GM19397 (cell line): Measurements from ENCODE around the gene CLDN14.

Experiments used
- ATAC-seq: cut with Tn5 transposase; IDR thresholded peaks from one replicate; pipeline ENCODE4 v1.9.1; 2021; ENCODE audit warnings: mild to moderate bottlenecking, moderate library complexity; ENCODE audit not compliant: unreplicated experiment

The CLDN14 gene

DNA sequence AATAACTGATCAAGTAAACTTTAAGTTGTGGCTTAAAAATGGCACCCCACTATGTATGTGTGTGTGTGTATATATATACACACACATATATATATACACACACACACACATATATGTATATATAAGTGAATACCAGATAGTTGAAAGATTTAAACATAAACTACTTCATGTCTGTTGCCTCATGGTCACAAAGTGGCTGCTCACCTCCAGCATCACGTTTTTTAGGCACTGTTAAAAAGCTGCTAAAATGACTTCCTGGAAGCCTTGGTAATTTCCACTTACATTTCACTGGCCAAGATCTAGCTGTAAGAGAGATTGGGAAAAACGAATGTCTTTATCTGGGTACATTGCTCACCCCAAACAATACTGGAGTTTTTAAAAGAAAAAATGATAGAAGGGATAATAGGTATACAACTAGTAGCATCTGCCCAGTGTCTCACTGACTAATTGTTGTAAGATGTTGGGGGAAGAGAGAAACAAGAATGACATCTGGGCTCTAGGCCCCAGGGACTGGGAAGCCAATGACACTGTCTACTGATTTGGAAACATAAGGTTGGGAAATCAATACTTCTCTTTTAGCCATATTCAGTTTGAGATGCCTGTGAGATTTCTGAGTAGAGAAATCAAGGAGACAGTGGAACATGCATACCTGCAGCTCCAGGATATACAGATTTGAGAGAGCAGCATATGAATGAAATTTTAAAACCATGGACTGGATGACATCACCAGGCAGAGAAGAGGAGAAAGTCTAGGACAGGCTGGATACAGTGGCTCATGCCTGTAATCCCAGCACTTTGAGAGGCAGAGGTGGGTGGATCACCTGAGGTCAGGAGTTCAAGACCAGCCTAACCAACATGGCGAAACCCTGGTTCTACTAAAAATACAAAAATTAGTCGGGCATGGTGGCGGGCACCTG is 42.8 kb downstream of the CLDN14 start:
- no peak for ATAC-seq

GRCh38 chr21:36434144-36434543 is 45.8 kb downstream of the CLDN14 start:
- no peak for ATAC-seq

DNA sequence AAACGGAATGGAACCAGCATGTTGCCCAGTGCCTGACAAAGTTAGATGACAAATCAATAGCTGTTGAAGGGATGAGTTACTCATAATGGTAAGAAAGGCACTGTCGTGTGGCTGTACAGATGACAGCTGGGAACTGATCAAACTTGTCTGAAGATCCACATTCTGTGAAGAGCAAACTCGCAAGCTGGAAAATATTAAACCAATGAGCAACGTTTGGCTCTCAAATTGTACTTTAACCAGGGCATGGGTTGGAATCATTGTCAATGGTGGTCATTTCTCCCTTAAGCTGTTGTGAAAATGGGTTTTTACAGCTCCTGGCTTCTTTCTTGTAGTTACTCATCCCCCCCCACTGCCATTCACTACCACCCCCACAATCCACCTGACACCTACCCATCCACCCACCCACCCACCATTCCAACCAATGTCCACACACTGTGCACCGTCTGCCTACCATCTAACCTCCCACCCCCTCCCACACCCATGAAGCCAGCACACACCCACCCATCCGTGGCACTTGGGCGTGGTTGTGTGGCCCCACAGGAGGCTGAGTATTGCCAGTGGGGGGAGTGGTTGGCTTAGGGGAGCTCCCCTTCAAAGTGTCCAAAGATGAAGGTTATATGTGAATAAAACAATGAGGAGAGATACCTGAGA is 46.7 kb downstream of the CLDN14 start:
- no peak for ATAC-seq

- ATAC-seq, result no peak
Observed at GRCh38 chr21:36431252-36431651, 48.7 kb downstream of the CLDN14 start.

DNA sequence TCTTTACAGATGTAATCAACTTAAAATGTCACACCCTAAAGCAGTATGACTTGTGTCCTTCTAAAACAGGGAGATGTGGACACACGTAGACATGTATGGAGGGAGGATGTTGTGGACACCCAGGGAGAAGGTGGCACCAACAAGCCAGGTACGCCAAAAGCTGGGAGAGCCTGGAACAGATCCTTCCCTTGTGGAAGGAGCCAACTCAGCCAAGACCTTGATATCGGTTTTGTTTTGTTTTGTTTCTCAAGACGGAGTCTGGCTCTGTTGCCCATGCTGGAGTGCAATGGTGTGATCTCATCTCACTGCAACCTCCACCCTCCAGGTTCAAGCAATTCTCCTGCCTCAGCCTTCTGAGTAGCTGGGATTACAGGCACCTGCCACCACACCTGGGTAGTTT is 49.1 kb downstream of the CLDN14 start:
- no peak for ATAC-seq

GRCh38 chr21:36429947-36430546 is 49.9 kb downstream of the CLDN14 start:
- ATAC-seq, result peak; percentile 87

DNA sequence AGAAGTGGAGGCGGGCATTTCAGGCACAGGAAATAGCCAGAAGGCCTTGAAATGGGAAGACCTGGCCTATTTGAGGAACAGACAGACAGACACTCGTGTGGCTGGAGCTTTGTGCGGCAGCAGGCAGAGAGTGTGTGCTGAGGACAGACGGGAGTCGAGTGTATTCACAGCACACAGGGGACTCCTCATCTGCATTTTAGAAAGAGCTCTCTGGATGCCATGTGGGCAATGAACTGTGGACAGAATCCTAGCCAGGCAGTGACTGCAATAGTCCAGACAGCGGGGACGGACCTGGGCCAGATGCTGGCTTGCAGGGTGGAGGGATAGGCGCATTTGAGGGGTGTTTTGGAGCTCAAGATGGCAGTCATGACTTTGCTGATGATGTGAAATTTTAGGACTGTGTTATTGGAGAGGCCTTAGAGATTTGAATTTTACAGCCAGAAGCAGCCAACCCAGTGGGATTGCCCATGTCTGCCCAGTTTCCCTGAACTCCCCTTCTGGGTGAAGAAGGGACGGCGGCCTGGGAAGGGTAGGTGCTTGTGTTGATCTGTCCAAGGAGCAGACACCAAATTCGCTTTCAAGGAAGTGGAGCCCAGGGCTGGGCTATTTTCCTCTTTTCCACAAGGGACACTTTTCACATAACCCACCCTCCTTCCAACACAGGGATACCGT is 51.0 kb downstream of the CLDN14 start:
- ATAC-seq, result no peak

- no peak for ATAC-seq
Observed at GRCh38 chr21:36427502-36427901, 52.4 kb downstream of the CLDN14 start.

DNA sequence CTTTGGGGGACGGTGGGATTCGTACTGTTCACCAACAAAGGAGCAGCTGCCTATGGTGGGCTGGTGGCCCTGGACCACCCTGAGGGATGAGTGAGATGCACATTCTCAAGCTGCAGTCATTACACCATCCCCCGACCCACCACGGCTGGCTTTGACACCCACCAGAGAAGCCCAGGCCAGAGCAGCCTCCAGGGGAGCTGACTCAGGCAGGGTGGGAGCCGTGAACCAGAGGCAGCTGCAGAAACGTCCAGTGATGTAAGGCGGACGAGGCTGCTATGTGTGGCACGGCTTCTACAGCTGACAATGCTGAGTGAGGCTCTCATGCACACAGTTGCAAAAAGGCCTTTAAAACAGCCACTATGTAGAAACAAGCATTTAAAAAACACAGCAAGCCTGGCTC is 54.6 kb downstream of the CLDN14 start:
- no peak for ATAC-seq

DNA sequence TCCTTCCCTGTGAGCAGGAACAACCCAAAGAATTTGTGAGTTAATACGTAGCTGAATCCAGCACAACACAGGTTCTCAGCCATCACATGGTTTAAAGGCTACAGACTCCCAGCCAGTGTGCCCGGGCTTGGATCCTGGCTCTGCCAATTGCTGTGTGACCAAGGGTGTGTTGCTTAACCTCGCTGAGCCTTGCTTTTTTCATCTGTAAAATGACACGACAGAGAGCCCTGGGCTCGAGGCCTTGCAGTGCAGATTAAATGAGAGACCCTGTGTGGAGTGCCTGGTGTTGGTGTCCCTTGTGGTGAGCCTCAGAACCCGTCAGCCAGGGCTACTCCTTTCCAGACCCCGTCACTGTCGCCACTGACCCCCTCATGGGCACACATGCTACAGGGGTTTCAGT is 55.3 kb downstream of the CLDN14 start:
- ATAC-seq, result no peak

DNA sequence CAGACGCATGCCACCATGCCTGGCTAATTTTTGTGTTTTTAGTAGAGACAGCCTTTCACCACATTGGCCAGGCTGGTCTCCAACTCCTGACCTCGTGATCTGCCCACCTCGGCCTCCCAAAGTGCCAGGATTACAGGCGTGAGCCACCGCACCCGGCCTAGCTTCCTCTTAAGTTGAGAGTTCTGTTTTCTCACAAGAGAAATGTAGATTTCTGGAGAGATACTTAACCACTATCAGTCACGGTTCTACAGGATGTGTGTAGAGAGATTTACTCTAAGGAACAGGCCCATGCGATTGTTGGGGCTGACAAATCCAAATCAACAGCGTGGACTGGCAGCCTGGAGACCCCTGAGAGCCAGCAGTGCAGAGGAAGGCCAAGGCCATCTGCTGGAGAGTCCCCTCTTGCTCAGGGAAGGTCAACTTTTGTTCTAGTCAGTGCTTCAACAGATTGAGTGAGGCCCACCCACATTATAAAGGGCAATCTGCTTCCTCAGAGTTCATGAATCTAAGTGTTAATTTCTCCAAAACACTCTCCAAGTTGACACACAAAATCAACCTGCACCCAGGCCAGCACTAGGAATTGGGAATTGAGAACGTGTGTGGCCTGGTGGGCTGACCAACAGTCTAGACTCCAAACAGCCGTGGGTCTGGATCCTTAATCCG is 56.0 kb downstream of the CLDN14 start:
- no peak for ATAC-seq

- no peak for ATAC-seq
Observed at GRCh38 chr21:36422279-36423098, 57.4 kb downstream of the CLDN14 start.

DNA sequence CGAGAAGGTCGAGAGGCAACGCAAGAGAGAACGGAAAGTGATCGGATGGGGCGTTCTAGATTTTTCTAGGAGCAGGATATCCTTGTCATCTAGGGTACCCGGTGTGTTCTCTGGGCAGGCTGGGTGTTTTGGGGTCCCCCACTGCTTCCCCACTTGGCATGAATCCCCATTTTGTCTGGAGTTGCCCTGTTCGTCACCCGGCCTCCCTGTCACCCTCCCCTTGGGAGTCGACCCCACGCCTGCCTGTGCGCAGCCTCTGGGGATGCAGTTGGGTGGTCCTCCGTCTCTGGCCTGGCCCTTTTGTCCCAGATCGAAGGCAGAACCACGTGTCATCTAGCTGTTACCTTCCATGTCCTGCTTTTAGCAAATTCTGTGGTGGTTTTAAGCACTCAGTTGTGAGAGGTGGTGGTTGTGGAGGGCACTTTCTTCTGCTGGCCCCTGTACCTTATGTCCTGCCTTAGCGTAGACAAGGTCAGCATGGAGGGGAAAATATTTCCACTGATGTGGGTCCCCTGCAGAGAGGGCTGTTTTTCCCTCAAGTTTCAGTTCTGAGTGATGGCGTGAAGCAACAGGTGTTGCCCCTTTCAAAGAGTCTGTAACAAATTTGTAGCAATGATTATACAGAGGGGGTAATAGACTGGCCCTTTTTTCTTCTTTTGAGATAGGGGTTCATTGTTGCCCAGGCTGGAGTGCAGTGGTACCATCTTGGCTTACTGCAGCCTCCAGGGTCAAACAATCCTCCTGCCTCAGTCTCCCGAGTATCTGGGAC is 59.2 kb downstream of the CLDN14 start:
- no peak for ATAC-seq

GRCh38 chr21:36419996-36420395 is 59.9 kb downstream of the CLDN14 start:
- ATAC-seq, result no peak

DNA sequence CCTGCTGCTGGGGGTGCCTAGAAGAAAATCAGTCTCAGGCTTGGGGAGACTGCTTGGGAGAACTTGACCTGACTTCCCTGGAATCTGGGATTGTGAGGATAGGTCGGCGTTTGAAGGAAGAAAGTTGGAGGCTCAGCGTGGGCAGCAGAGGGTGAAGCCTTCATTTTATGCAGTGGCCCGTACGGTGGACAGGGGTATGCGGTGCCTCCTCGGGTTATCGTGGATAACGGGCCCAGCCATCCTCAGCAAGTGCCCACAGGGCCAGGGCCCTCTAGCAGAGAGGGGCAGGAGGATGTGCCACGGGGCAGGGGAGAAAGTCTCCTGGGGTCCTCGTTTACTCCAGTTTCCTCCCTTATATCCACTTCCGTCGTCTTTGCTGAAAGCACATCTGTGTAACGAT is 60.7 kb downstream of the CLDN14 start:
- no peak for ATAC-seq

- ATAC-seq, result no peak
Observed at GRCh38 chr21:36415375-36415774, 64.5 kb downstream of the CLDN14 start.

- no peak for ATAC-seq
Observed at GRCh38 chr21:36412916-36413315, 67.0 kb downstream of the CLDN14 start.

DNA sequence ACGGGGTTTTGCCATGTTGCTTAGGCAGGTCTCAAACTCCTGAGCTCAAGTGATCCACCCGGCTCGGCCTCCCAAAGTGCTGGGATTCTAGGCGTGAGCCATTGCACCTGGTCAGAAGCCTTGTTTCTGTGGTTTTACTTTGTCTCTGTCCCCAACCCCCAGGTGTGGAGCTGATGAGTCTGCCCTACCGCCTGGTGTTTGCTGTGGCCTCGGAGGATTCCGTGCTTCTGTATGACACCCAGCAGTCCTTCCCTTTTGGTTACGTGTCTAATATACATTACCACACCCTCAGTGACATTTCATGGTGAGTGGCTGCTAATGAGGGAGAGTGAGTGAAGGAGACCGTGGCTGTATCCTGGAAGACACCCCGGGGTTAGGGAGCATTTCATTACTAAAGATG is 68.6 kb downstream of the CLDN14 start:
- ATAC-seq, result no peak
